Measurements from ENCODE around the gene SP140. TPM values are rescaled to one million over a fixed set of nuclear protein-coding genes. Genes with fewer than 3 reads are reported as not detected.

The SP140 gene
- total RNA-seq, 1 donor from 2014 or later: 1.0 TPM

DNA sequence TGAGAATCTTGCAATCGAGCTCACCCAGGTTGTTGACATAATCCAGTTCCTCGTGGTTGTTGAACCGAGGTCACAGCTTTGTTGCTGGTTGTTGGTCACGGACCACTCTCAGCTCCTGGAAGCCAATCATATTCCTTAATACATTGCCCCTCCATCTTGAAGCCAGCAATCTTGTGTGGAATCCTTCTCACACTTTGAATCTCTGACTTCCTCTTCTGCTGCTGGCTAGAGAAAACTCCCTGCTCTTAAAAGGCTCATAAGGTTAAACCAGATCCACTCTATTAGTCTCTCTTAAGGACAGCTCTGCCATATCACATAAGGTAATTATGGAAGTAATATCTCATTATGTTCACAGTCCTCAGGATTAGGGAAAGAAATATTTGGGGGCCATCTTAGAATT lies 41.1 kb downstream of the SP140 start:
- DNase-seq (ENCODE audit: extremely low spot score, unreplicated experiment): no peak
- no peak for TF ChIP-seq CTCF (IDR thresholded peaks at IDR 0.05)
- H3K4me3 Mint-ChIP-seq (ENCODE audit: unreplicated experiment): no peak overlapping the region
- H3K36me3 Mint-ChIP-seq (ENCODE audit: unreplicated experiment): no peaks in the 10 kb centered on the region
- peaks cover 9% of the 10 kb centered on the region for H3K9me3 Mint-ChIP-seq (ENCODE audit: unreplicated experiment)
- peaks cover 42% of the 10 kb centered on the region for H3K27me3 Mint-ChIP-seq (ENCODE audit: unreplicated experiment)
- no peaks in the 10 kb centered on the region for H3K4me1 Mint-ChIP-seq (ENCODE audit: unreplicated experiment)
- no peak overlapping the region for H3K27ac Mint-ChIP-seq (ENCODE audit: unreplicated experiment)

GRCh38 chr2:230267059-230267458 lies 41.5 kb downstream of the SP140 start:
- Mint-ChIP-seq H3K9me3 (ENCODE audit: unreplicated experiment) (peaks cover 13% of the 10 kb centered on the region), H3K4me3 (ENCODE audit: unreplicated experiment) (no peak overlapping the region), H3K27me3 (ENCODE audit: unreplicated experiment) (peaks cover 39% of the 10 kb centered on the region), H3K27ac (ENCODE audit: unreplicated experiment) (no peak overlapping the region), H3K4me1 (ENCODE audit: unreplicated experiment) (no peaks in the 10 kb centered on the region), H3K36me3 (ENCODE audit: unreplicated experiment) (no peaks in the 10 kb centered on the region)
- no peak for DNase-seq (ENCODE audit: extremely low spot score, unreplicated experiment)
- no peak for TF ChIP-seq CTCF (IDR thresholded peaks at IDR 0.05)

DNA sequence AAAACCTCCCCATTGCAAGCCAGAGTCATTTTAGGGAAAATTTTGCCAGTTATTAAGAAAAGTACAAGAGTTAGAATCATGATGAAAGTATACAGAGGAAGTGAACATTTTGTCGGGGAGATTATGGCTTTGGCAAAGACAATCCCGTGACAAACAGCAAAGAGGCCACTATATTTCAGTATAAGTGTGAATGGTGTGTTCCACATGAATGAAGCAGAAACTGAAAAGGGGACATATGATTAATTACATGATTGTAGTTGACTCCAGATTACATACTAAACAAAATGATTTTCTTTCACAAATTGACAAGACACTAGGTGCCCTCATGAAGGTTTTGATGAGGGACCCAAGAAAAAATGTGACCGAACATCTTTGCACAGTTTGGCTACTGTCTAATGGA lies 42.0 kb downstream of the SP140 start:
- no peaks in the 10 kb centered on the region for H3K36me3 Mint-ChIP-seq (ENCODE audit: unreplicated experiment)
- peaks cover 8% of the 10 kb centered on the region for H3K9me3 Mint-ChIP-seq (ENCODE audit: unreplicated experiment)
- no peak overlapping the region for H3K27ac Mint-ChIP-seq (ENCODE audit: unreplicated experiment)
- TF ChIP-seq CTCF (IDR thresholded peaks at IDR 0.05): no peak
- peaks cover 36% of the 10 kb centered on the region for H3K27me3 Mint-ChIP-seq (ENCODE audit: unreplicated experiment)
- H3K4me1 Mint-ChIP-seq (ENCODE audit: unreplicated experiment): no peaks in the 10 kb centered on the region
- no peak overlapping the region for H3K4me3 Mint-ChIP-seq (ENCODE audit: unreplicated experiment)
- no peak for DNase-seq (ENCODE audit: extremely low spot score, unreplicated experiment)

GRCh38 chr2:230268606-230269243 lies 43.2 kb downstream of the SP140 start:
- TF ChIP-seq CTCF (IDR thresholded peaks at IDR 0.05): no peak
- Mint-ChIP-seq H3K9me3 (ENCODE audit: unreplicated experiment) (peaks cover 6% of the 10 kb centered on the region), H3K36me3 (ENCODE audit: unreplicated experiment) (no peaks in the 10 kb centered on the region), H3K27me3 (ENCODE audit: unreplicated experiment) (peaks cover 36% of the 10 kb centered on the region), H3K27ac (ENCODE audit: unreplicated experiment) (no peak overlapping the region), H3K4me1 (ENCODE audit: unreplicated experiment) (no peaks in the 10 kb centered on the region), H3K4me3 (ENCODE audit: unreplicated experiment) (no peak overlapping the region)
- no peak for DNase-seq (ENCODE audit: extremely low spot score, unreplicated experiment)

DNA sequence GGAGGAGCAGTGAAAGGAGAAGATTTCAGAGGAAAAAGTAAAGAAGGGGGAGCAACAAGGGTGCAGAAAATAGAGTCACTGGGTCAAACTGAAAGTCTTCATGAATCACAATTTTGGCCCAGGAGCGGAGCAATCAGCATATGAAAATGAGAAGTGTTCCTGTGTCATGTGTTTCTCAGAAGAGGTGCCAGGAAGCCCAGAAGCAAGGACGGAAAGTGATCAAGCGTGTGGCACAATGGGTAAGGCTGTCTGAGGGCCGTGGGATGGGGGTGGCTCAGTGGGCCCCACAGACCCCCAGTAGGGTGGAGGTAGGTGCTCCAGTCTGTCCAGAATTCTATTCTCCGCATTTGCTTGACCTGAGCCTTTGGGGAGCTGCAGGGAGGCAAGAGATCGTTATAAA lies 44.2 kb downstream of the SP140 start:
- Mint-ChIP-seq H3K27me3 (ENCODE audit: unreplicated experiment) (peaks cover 33% of the 10 kb centered on the region), H3K27ac (ENCODE audit: unreplicated experiment) (no peak overlapping the region), H3K4me3 (ENCODE audit: unreplicated experiment) (no peak overlapping the region), H3K36me3 (ENCODE audit: unreplicated experiment) (no peaks in the 10 kb centered on the region), H3K4me1 (ENCODE audit: unreplicated experiment) (no peaks in the 10 kb centered on the region), H3K9me3 (ENCODE audit: unreplicated experiment) (peaks cover 6% of the 10 kb centered on the region)
- no peak for DNase-seq (ENCODE audit: extremely low spot score, unreplicated experiment)
- no peak for TF ChIP-seq CTCF (IDR thresholded peaks at IDR 0.05)
